Measurements from ENCODE around the gene TACC2.

DNA sequence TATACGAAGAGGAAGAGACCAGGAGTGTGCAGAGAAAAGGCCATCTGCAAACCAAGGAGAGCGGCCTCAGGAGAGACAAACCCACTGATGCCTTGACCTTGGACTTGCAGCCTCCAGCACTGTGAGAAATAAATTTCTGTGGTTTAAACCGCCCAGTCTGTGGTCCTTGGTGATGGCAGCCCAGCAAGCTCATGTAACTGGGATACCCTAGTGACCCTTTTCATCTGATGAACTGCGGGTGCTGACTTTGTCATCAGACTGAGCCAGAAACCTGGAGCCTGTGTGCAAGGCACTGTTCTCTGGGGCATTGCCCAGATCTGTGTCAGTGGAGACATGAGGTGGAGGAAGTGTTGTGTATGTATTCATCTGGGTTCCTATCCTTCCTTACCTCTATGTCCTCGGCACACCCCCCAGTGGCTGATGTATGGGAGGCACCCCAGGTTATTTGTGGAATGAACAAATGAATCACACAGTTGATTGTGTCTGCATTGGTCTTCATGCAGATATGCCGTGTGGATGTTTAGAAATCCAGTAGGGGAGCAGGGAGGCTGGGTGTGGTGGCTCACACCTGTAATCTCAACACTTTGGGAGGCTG is 217.6 kb downstream of the TACC2 start:
- TF ChIP-seq OSR1 (CRISPR knock-in tag; IDR thresholded peaks at IDR 0.05): no peak
- no peak for TF ChIP-seq ARNTL (CRISPR knock-in tag; IDR thresholded peaks at IDR 0.05; ENCODE audit: borderline replicate concordance, low read depth)
- TF ChIP-seq GLIS3 (CRISPR knock-in tag; IDR thresholded peaks at IDR 0.05): no peak
- no peak for TF ChIP-seq ZFP3 (CRISPR knock-in tag; IDR thresholded peaks at IDR 0.05)
- no peak for TF ChIP-seq TCF4 (CRISPR knock-in tag; IDR thresholded peaks at IDR 0.05; ENCODE audit: borderline replicate concordance)
- TF ChIP-seq, protein P1, sequence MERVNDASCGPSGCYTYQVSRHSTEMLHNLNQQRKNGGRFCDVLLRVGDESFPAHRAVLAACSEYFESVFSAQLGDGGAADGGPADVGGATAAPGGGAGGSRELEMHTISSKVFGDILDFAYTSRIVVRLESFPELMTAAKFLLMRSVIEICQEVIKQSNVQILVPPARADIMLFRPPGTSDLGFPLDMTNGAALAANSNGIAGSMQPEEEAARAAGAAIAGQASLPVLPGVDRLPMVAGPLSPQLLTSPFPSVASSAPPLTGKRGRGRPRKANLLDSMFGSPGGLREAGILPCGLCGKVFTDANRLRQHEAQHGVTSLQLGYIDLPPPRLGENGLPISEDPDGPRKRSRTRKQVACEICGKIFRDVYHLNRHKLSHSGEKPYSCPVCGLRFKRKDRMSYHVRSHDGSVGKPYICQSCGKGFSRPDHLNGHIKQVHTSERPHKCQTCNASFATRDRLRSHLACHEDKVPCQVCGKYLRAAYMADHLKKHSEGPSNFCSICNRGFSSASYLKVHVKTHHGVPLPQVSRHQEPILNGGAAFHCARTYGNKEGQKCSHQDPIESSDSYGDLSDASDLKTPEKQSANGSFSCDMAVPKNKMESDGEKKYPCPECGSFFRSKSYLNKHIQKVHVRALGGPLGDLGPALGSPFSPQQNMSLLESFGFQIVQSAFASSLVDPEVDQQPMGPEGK (CRISPR knock-in tag; IDR thresholded peaks at IDR 0.05; ENCODE audit: borderline replicate concordance): no peak
- TF ChIP-seq ZNF565 (CRISPR knock-in tag; conservative IDR thresholded peaks at IDR 0.05; ENCODE audit: low read depth): no peak
- no peak for TF ChIP-seq RARB (CRISPR knock-in tag; IDR thresholded peaks at IDR 0.05)
- TF ChIP-seq CSDC2 (CRISPR knock-in tag; IDR thresholded peaks at IDR 0.05): no peak
- no peak for TF ChIP-seq TOX (CRISPR knock-in tag; IDR thresholded peaks at IDR 0.05; ENCODE audit: borderline replicate concordance)

Measured in SK-N-SH treated with all-trans-retinoic acid at 6 μM for 48 hours (cell line).